ENCODE measurements around the gene GNAQ.

Gene GNAQ

GRCh38 chr9:77954666-77955015 is 77.0 kb downstream of the GNAQ start:
- Histone ChIP-seq H3K4me1 (ENCODE audit: control insufficient read depth, insufficient read depth, low read length) (peaks cover 49% of the 10 kb centered on the region), H3K27ac (ENCODE audit: low read depth, low read length) (no peak overlapping the region), H3K4me3 (ENCODE audit: low read depth, low read length) (no peak overlapping the region)

GRCh38 chr9:77954013-77954665 is 77.5 kb downstream of the GNAQ start:
- Histone ChIP-seq H3K27ac (ENCODE audit: low read depth, low read length) (no peak overlapping the region), H3K9me3 (ENCODE audit: control insufficient read depth, insufficient read depth, low read length) (no peaks in the 10 kb centered on the region), H3K9ac (ENCODE audit: low read depth, low read length) (no peak overlapping the region), H3K4me3 (ENCODE audit: low read depth, low read length) (no peak overlapping the region), H3K36me3 (ENCODE audit: control insufficient read depth, insufficient read depth, low read length) (no peaks in the 10 kb centered on the region), H3K4me1 (ENCODE audit: control insufficient read depth, insufficient read depth, low read length) (peaks cover 45% of the 10 kb centered on the region), H3K27me3 (ENCODE audit: control insufficient read depth, insufficient read depth, low read length) (no peaks in the 10 kb centered on the region)

More at GRCh38 chr9:77954666-77955015, 77.0 kb downstream of the GNAQ start:
- no peaks in the 10 kb centered on the region for H3K36me3 ChIP-seq (ENCODE audit: control insufficient read depth, insufficient read depth, low read length)
- no peak overlapping the region for H3K9ac ChIP-seq (ENCODE audit: low read depth, low read length)
- no peaks in the 10 kb centered on the region for H3K27me3 ChIP-seq (ENCODE audit: control insufficient read depth, insufficient read depth, low read length)
- H3K9me3 ChIP-seq (ENCODE audit: control insufficient read depth, insufficient read depth, low read length): no peaks in the 10 kb centered on the region

- no peaks in the 10 kb centered on the region for H3K27me3 ChIP-seq (ENCODE audit: control insufficient read depth, insufficient read depth, low read length)
- no peak overlapping the region for H3K4me3 ChIP-seq (ENCODE audit: low read depth, low read length)
- H3K9ac ChIP-seq (ENCODE audit: low read depth, low read length): no peak overlapping the region
- no peaks in the 10 kb centered on the region for H3K36me3 ChIP-seq (ENCODE audit: control insufficient read depth, insufficient read depth, low read length)
- H3K4me1 ChIP-seq (ENCODE audit: control insufficient read depth, insufficient read depth, low read length): peaks cover 39% of the 10 kb centered on the region
- no peaks in the 10 kb centered on the region for H3K9me3 ChIP-seq (ENCODE audit: control insufficient read depth, insufficient read depth, low read length)
- no peak overlapping the region for H3K27ac ChIP-seq (ENCODE audit: low read depth, low read length)
Observed at GRCh38 chr9:77953590-77953989, 78.0 kb downstream of the GNAQ start.

GRCh38 chr9:77952635-77953328 is 78.8 kb downstream of the GNAQ start:
- H3K36me3 ChIP-seq (ENCODE audit: control insufficient read depth, insufficient read depth, low read length): no peaks in the 10 kb centered on the region
- no peaks in the 10 kb centered on the region for H3K27me3 ChIP-seq (ENCODE audit: control insufficient read depth, insufficient read depth, low read length)
- no peak overlapping the region for H3K4me3 ChIP-seq (ENCODE audit: low read depth, low read length)
- H3K27ac ChIP-seq (ENCODE audit: low read depth, low read length): no peak overlapping the region
- H3K9me3 ChIP-seq (ENCODE audit: control insufficient read depth, insufficient read depth, low read length): no peaks in the 10 kb centered on the region
- no peak overlapping the region for H3K9ac ChIP-seq (ENCODE audit: low read depth, low read length)
- peaks cover 31% of the 10 kb centered on the region for H3K4me1 ChIP-seq (ENCODE audit: control insufficient read depth, insufficient read depth, low read length)

- no peak overlapping the region for H3K9ac ChIP-seq (ENCODE audit: low read depth, low read length)
- no peak overlapping the region for H3K4me3 ChIP-seq (ENCODE audit: low read depth, low read length)
- H3K9me3 ChIP-seq (ENCODE audit: control insufficient read depth, insufficient read depth, low read length): no peaks in the 10 kb centered on the region
- no peak overlapping the region for H3K27ac ChIP-seq (ENCODE audit: low read depth, low read length)
- no peaks in the 10 kb centered on the region for H3K36me3 ChIP-seq (ENCODE audit: control insufficient read depth, insufficient read depth, low read length)
- peaks cover 31% of the 10 kb centered on the region for H3K4me1 ChIP-seq (ENCODE audit: control insufficient read depth, insufficient read depth, low read length)
- H3K27me3 ChIP-seq (ENCODE audit: control insufficient read depth, insufficient read depth, low read length): no peaks in the 10 kb centered on the region
Observed at GRCh38 chr9:77951369-77951768, 80.2 kb downstream of the GNAQ start.

GRCh38 chr9:77949751-77950436 is 81.7 kb downstream of the GNAQ start:
- Histone ChIP-seq H3K9ac (ENCODE audit: low read depth, low read length) (no peak overlapping the region), H3K9me3 (ENCODE audit: control insufficient read depth, insufficient read depth, low read length) (no peaks in the 10 kb centered on the region), H3K27me3 (ENCODE audit: control insufficient read depth, insufficient read depth, low read length) (no peaks in the 10 kb centered on the region), H3K4me1 (ENCODE audit: control insufficient read depth, insufficient read depth, low read length) (peaks cover 38% of the 10 kb centered on the region), H3K4me3 (ENCODE audit: low read depth, low read length) (no peak overlapping the region), H3K36me3 (ENCODE audit: control insufficient read depth, insufficient read depth, low read length) (no peaks in the 10 kb centered on the region), H3K27ac (ENCODE audit: low read depth, low read length) (no peak overlapping the region)

GRCh38 chr9:77947651-77948050 is 84.0 kb downstream of the GNAQ start:
- Histone ChIP-seq H3K36me3 (ENCODE audit: control insufficient read depth, insufficient read depth, low read length) (no peaks in the 10 kb centered on the region), H3K4me1 (ENCODE audit: control insufficient read depth, insufficient read depth, low read length) (peaks cover 35% of the 10 kb centered on the region), H3K9ac (ENCODE audit: low read depth, low read length) (no peak overlapping the region), H3K4me3 (ENCODE audit: low read depth, low read length) (no peak overlapping the region), H3K27me3 (ENCODE audit: control insufficient read depth, insufficient read depth, low read length) (no peaks in the 10 kb centered on the region), H3K9me3 (ENCODE audit: control insufficient read depth, insufficient read depth, low read length) (no peaks in the 10 kb centered on the region), H3K27ac (ENCODE audit: low read depth, low read length) (no peak overlapping the region)

- H3K27ac ChIP-seq (ENCODE audit: low read depth, low read length): no peak overlapping the region
- no peaks in the 10 kb centered on the region for H3K9me3 ChIP-seq (ENCODE audit: control insufficient read depth, insufficient read depth, low read length)
- H3K36me3 ChIP-seq (ENCODE audit: control insufficient read depth, insufficient read depth, low read length): no peaks in the 10 kb centered on the region
- H3K4me3 ChIP-seq (ENCODE audit: low read depth, low read length): no peak overlapping the region
- H3K9ac ChIP-seq (ENCODE audit: low read depth, low read length): no peak overlapping the region
- H3K27me3 ChIP-seq (ENCODE audit: control insufficient read depth, insufficient read depth, low read length): no peaks in the 10 kb centered on the region
- H3K4me1 ChIP-seq (ENCODE audit: control insufficient read depth, insufficient read depth, low read length): peaks cover 35% of the 10 kb centered on the region
Observed at GRCh38 chr9:77946969-77947620, 84.5 kb downstream of the GNAQ start.

GRCh38 chr9:77946296-77946695 is 85.3 kb downstream of the GNAQ start:
- Histone ChIP-seq H3K27me3 (ENCODE audit: control insufficient read depth, insufficient read depth, low read length) (no peaks in the 10 kb centered on the region), H3K9ac (ENCODE audit: low read depth, low read length) (no peak overlapping the region), H3K36me3 (ENCODE audit: control insufficient read depth, insufficient read depth, low read length) (no peaks in the 10 kb centered on the region), H3K27ac (ENCODE audit: low read depth, low read length) (no peak overlapping the region), H3K4me3 (ENCODE audit: low read depth, low read length) (no peak overlapping the region), H3K9me3 (ENCODE audit: control insufficient read depth, insufficient read depth, low read length) (no peaks in the 10 kb centered on the region), H3K4me1 (ENCODE audit: control insufficient read depth, insufficient read depth, low read length) (peaks cover 35% of the 10 kb centered on the region)

- peaks cover 35% of the 10 kb centered on the region for H3K4me1 ChIP-seq (ENCODE audit: control insufficient read depth, insufficient read depth, low read length)
- no peaks in the 10 kb centered on the region for H3K9me3 ChIP-seq (ENCODE audit: control insufficient read depth, insufficient read depth, low read length)
- H3K36me3 ChIP-seq (ENCODE audit: control insufficient read depth, insufficient read depth, low read length): no peaks in the 10 kb centered on the region
- H3K27me3 ChIP-seq (ENCODE audit: control insufficient read depth, insufficient read depth, low read length): no peaks in the 10 kb centered on the region
- H3K9ac ChIP-seq (ENCODE audit: low read depth, low read length): no peak overlapping the region
- no peak overlapping the region for H3K27ac ChIP-seq (ENCODE audit: low read depth, low read length)
- no peak overlapping the region for H3K4me3 ChIP-seq (ENCODE audit: low read depth, low read length)
Observed at GRCh38 chr9:77945798-77946197, 85.8 kb downstream of the GNAQ start.
